BLaER1 (cell line): ENCODE measurements around the gene CEP41.

Experiments used
- H3K27ac ChIP-seq: shearing (Covaris generic); formaldehyde crosslinking; 2 replicates; pipeline ENCODE4 v1.8.1; 2022
- H3K27me3 ChIP-seq: shearing (Covaris generic); formaldehyde crosslinking; 2 replicates; pipeline ENCODE4 v1.8.1; 2022
- H3K36me3 ChIP-seq: shearing (Covaris generic); formaldehyde crosslinking; 2 replicates; pipeline ENCODE4 v1.8.1; 2022
- H3K4me1 ChIP-seq: shearing (Covaris generic); formaldehyde crosslinking; 2 replicates; pipeline ENCODE4 v1.8.1; 2022
- H3K4me2 ChIP-seq: shearing (Covaris generic); formaldehyde crosslinking; 2 replicates; pipeline ENCODE4 v1.8.1; 2022
- H3K4me3 ChIP-seq: shearing (Covaris generic); formaldehyde crosslinking; 2 replicates; pipeline ENCODE4 v1.8.1; 2022
- H3K9ac ChIP-seq: shearing (Covaris generic); formaldehyde crosslinking; 2 replicates; pipeline ENCODE4 v1.8.1; 2022
- H3K9me3 ChIP-seq: shearing (Covaris generic); formaldehyde crosslinking; 2 replicates; pipeline ENCODE4 v1.8.1; 2022
- H4K20me1 ChIP-seq: shearing (Covaris generic); formaldehyde crosslinking; 2 replicates; pipeline ENCODE4 v1.8.1; 2022
- Cebpa-rat ChIP-seq: shearing (Covaris generic); IDR thresholded peaks from 2 replicates; pipeline ENCODE4 v1.8.1; 2022

Gene CEP41

DNA sequence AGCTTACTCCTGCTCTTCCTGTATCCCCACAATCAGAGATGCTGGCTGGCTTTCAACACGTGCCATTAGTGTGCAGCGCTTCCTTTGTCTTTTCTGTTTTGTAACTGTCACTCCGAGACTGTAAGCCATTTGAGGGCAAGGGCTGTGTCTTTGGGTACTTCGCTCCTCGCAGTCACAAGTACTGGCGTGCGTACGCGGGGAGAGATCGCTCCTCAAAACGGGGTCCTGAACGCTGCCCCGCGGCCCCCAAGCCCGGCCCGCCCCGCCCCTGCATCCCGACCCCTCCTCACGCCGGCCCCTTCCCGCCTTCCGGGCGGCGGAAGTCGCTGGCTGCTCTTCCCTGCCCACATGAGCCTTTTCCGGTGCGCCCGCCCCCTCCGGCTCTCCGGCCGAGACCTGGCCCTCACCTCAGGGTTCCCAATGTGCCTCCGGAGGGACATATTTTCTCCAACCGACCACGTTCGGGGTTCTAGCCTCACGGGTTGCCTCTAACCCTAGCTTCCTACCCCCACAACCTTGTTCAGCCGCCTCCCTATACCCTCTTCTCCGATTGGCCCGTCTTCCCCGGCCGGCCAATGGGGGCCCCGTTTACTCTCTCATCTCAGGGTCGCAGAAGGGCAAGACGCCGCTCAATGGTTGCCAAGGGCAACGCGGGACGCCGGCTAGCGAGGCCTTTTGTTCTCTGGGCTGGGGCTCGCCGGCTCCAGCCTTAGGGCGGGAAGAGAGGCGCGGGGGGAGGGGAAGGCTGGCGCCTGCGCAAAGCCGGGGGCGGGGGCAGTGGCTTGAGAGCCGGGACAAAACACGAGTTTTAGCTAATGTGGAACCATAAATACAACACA is at the start of gene CEP41:
CEP41 (minus strand) TSS at position 490 of the 839 bp plus-strand sequence; CDS start at position 440, 50 bp downstream.
- Histone ChIP-seq H3K9me3 (peaks cover 19% of the 10 kb centered on the region; the same call in 1 of the 2 replicates), H3K4me2 (peak within 1 kb of the TSS; percentile 77), H3K4me1 (peaks cover 30% of the 10 kb centered on the region), H3K27ac (peak within 1 kb of the TSS; percentile 94), H3K4me3 (peak within 1 kb of the TSS; percentile 76), H3K36me3 (peaks cover 12% of the 10 kb centered on the region; the same call in 1 of the 2 replicates), H4K20me1 (no peaks in the 10 kb centered on the region), H3K27me3 (no peaks in the 10 kb centered on the region), H3K9ac (peak within 1 kb of the TSS; percentile 87)
- TF ChIP-seq Cebpa-rat = no peak

GRCh38 chr7:130490311-130490791 is 49.5 kb upstream of the CEP41 start:
- H3K4me1 ChIP-seq = no peaks in the 10 kb centered on the region; the same call in 1 of the 2 replicates
- TF ChIP-seq Cebpa-rat = no peak
- no peak overlapping the region for H3K9ac ChIP-seq
- H3K4me2 ChIP-seq = no peak overlapping the region
- no peaks in the 10 kb centered on the region for H3K36me3 ChIP-seq
- no peak overlapping the region for H3K27ac ChIP-seq
- H3K9me3 ChIP-seq = peaks cover 57% of the 10 kb centered on the region
- H3K27me3 ChIP-seq = peaks cover 38% of the 10 kb centered on the region
- no peaks in the 10 kb centered on the region for H4K20me1 ChIP-seq
- no peak overlapping the region for H3K4me3 ChIP-seq

GRCh38 chr7:130489140-130489983 is 48.5 kb upstream of the CEP41 start:
- no peak overlapping the region for H3K4me2 ChIP-seq

DNA sequence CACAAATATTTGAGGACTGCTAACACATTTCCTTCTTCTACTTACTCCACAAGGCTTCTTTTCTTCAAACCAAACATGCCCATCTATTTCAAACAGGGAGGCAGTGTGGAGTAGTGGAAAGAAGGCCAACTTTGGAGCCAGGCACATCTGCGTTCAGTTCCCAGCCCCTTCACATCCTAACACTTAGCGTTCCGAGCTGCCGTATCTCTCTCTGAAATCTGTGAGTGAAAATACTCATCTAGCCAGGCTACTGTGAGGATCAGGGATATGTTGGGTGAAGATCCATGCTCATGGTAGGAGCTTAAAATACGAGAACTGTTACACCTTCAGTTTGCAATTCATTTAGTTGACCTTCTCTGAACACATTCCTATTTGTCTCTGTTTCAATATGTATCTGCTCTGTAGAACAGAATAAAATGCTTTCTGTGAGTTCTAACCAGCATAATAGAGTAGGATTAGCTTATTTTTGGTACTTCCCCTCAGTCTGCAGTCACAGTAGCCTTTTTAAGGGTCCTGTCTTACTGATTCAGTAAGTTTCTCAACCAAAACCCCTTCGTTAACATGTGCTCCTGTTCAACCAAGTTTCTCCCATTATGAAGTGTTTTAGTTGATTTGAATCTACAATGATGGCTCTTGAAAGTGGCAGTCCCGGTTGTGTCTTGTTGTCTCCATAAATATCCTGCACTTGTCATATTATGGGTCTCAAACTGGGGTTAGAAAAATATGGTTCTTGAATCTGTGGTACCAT is 47.8 kb upstream of the CEP41 start:
- no peaks in the 10 kb centered on the region for H3K36me3 ChIP-seq
- H3K9ac ChIP-seq = no peak overlapping the region
- no peaks in the 10 kb centered on the region for H4K20me1 ChIP-seq
- H3K4me1 ChIP-seq = no peaks in the 10 kb centered on the region; the same call in 1 of the 2 replicates
- no peak overlapping the region for H3K4me3 ChIP-seq
- peaks cover 38% of the 10 kb centered on the region for H3K27me3 ChIP-seq
- no peak overlapping the region for H3K27ac ChIP-seq
- no peak for TF ChIP-seq Cebpa-rat
- peaks cover 56% of the 10 kb centered on the region for H3K9me3 ChIP-seq
- H3K4me2 ChIP-seq = no peak overlapping the region

More at GRCh38 chr7:130489140-130489983, 48.5 kb upstream of the CEP41 start:
- Histone ChIP-seq H3K9ac (no peak overlapping the region), H4K20me1 (no peaks in the 10 kb centered on the region), H3K4me1 (no peaks in the 10 kb centered on the region; the same call in 1 of the 2 replicates), H3K36me3 (no peaks in the 10 kb centered on the region), H3K9me3 (peaks cover 61% of the 10 kb centered on the region), H3K4me3 (no peak overlapping the region), H3K27me3 (peaks cover 38% of the 10 kb centered on the region), H3K27ac (no peak overlapping the region)
- no peak for TF ChIP-seq Cebpa-rat

DNA sequence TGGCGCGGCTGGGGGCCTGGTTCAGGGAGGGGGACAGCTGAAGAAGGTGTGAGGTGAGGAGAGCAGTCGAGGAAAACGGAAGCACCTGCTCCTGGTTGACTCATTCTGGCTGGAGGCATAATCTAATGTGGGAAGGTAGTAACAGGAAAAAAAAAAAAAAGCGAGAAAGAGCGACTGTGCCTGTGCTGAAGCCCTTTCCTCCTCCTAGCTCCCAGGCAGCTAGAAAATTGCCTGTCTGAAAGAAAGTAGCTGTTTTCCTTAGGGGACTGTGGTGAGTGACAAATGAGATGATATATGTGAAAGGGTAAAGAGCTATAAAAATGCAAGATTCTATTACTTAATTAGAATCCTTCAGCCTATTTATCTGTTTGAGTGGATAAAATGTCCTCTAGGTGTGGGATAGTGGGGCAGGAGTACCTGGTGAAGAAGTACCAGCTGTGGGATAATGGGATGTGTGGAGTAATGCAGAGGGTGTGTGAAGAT is 46.2 kb upstream of the CEP41 start:
- no peak overlapping the region for H3K27ac ChIP-seq
- no peaks in the 10 kb centered on the region for H3K36me3 ChIP-seq
- TF ChIP-seq Cebpa-rat = no peak
- H3K4me1 ChIP-seq = no peaks in the 10 kb centered on the region; the same call in 1 of the 2 replicates
- 0 out of 2 replicates have a peak overlapping the region, but pooled peaks have one; percentile 18 for H3K4me2 ChIP-seq
- H3K9ac ChIP-seq = no peak overlapping the region
- peaks cover 23% of the 10 kb centered on the region for H3K27me3 ChIP-seq
- no peaks in the 10 kb centered on the region for H4K20me1 ChIP-seq
- H3K9me3 ChIP-seq = peaks cover 41% of the 10 kb centered on the region
- H3K4me3 ChIP-seq = no peak overlapping the region

- Histone ChIP-seq H4K20me1 (no peaks in the 10 kb centered on the region), H3K27ac (no peak overlapping the region), H3K4me3 (no peak overlapping the region), H3K36me3 (no peaks in the 10 kb centered on the region), H3K9ac (no peak overlapping the region), H3K4me2 (peak overlapping the region; percentile 18; the same call in 1 of the 2 replicates), H3K9me3 (peaks cover 34% of the 10 kb centered on the region), H3K27me3 (peaks cover 18% of the 10 kb centered on the region), H3K4me1 (no peaks in the 10 kb centered on the region; the same call in 1 of the 2 replicates)
- no peak for TF ChIP-seq Cebpa-rat
Observed at GRCh38 chr7:130486114-130486953, 45.5 kb upstream of the CEP41 start.

DNA sequence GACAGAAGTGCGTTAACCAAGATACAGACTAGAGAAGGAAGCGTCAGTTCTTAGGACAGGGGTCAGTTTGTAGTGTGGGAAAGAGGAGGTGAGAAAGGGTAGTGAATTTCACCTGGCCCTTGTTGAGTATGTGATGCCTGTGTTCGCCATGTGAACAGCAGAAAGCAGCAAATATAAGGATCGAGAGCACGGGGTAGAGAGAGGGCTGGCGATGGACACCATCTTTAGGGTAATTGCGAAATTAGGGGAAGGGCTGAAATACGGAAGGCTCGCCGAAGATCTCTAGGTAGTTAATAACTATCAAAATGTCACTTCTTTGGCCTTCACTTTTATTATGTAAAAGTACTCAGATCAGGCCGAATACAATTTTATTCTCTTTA is 44.9 kb upstream of the CEP41 start:
- Histone ChIP-seq H3K9me3 (peaks cover 28% of the 10 kb centered on the region), H3K27me3 (peaks cover 16% of the 10 kb centered on the region), H3K4me3 (no peak overlapping the region), H4K20me1 (no peaks in the 10 kb centered on the region), H3K4me2 (no peak overlapping the region), H3K36me3 (no peaks in the 10 kb centered on the region), H3K9ac (no peak overlapping the region), H3K4me1 (no peaks in the 10 kb centered on the region; the same call in 1 of the 2 replicates), H3K27ac (no peak overlapping the region)
- TF ChIP-seq Cebpa-rat = peak; percentile 53; the same call in 1 of the 2 replicates

- peaks cover 16% of the 10 kb centered on the region for H3K27me3 ChIP-seq
- H4K20me1 ChIP-seq = no peaks in the 10 kb centered on the region
- no peaks in the 10 kb centered on the region; the same call in 1 of the 2 replicates for H3K4me1 ChIP-seq
- no peak overlapping the region for H3K4me3 ChIP-seq
- H3K27ac ChIP-seq = no peak overlapping the region
- no peak for TF ChIP-seq Cebpa-rat
- no peak overlapping the region for H3K9ac ChIP-seq
- H3K4me2 ChIP-seq = no peak overlapping the region
- H3K36me3 ChIP-seq = no peaks in the 10 kb centered on the region
- peaks cover 23% of the 10 kb centered on the region for H3K9me3 ChIP-seq
Observed at GRCh38 chr7:130483031-130483430, 42.2 kb upstream of the CEP41 start.
